ENCODE data around the gene MYCN.
"Not testable (repeated sequence)": the region's sequence is repeated elsewhere in the genome, so short reads cannot be mapped to it uniquely, and the experiment has no call there.

MYCN gene

GRCh38 chr2:15957881-15958713 lies 17.7 kb downstream of the MYCN start:
- DNase-seq (ENCODE audit: low spot score) = no peak

- DNase-seq (ENCODE audit: low spot score) = no peak
Measured at GRCh38 chr2:15959331-15960153, 19.2 kb downstream of the MYCN start.

- DNase-seq (ENCODE audit: low spot score) = not testable (repeated sequence)
Measured at GRCh38 chr2:15960154-15960520, 19.8 kb downstream of the MYCN start.

GRCh38 chr2:15963109-15963976 lies 23.0 kb downstream of the MYCN start:
- DNase-seq (ENCODE audit: low spot score) = not testable (repeated sequence)

GRCh38 chr2:15963977-15964670 lies 23.8 kb downstream of the MYCN start:
- DNase-seq (ENCODE audit: low spot score) = no peak

GRCh38 chr2:15964936-15965563 lies 24.7 kb downstream of the MYCN start:
- DNase-seq (ENCODE audit: low spot score) = no peak

- DNase-seq (ENCODE audit: low spot score) = no peak
Measured at GRCh38 chr2:15965564-15966019, 25.2 kb downstream of the MYCN start.

GRCh38 chr2:15967415-15968279 lies 27.3 kb downstream of the MYCN start:
- DNase-seq (ENCODE audit: low spot score) = no peak

- DNase-seq (ENCODE audit: low spot score) = no peak
Measured at GRCh38 chr2:15968280-15969178, 28.2 kb downstream of the MYCN start.

- no peak for DNase-seq (ENCODE audit: low spot score)
Measured at GRCh38 chr2:15969214-15969613, 28.9 kb downstream of the MYCN start.

- DNase-seq (ENCODE audit: low spot score) = no peak
Measured at GRCh38 chr2:15970701-15971100, 30.4 kb downstream of the MYCN start.

GRCh38 chr2:15971351-15971750 lies 31.0 kb downstream of the MYCN start:
- no peak for DNase-seq (ENCODE audit: low spot score)

- DNase-seq (ENCODE audit: low spot score) = no peak
Measured at GRCh38 chr2:15971831-15972522, 31.6 kb downstream of the MYCN start.

- DNase-seq (ENCODE audit: low spot score) = no peak
Measured at GRCh38 chr2:15973481-15974401, 33.4 kb downstream of the MYCN start.

- no peak for DNase-seq (ENCODE audit: low spot score)
Measured at GRCh38 chr2:15974565-15975260, 34.4 kb downstream of the MYCN start.

- no peak for DNase-seq (ENCODE audit: low spot score)
Measured at GRCh38 chr2:15975261-15975600, 34.9 kb downstream of the MYCN start.

- DNase-seq (ENCODE audit: low spot score) = no peak
Measured at GRCh38 chr2:15975676-15976075, 35.3 kb downstream of the MYCN start.

Data from globus pallidus (tissue), 1 donor.